K562 (cell line): Measurements from ENCODE around the gene IRF2. TPM values are rescaled to one million over a fixed set of nuclear protein-coding genes. Genes with fewer than 3 reads are reported as not detected.

Source experiments
- ATF1 ChIP-seq, 2 experiments: fragments of 450-650 bp in 1 of 2; IDR thresholded peaks; 2 replicates each; pipeline ENCODE4 v1.6.1; 2016; ENCODE audit warnings: missing compliant biosample characterization in 1 of 2, missing genetic modification characterization in 1 of 2
- CREM ChIP-seq: IDR thresholded peaks from 2 replicates; pipeline ENCODE4 v1.6.1; 2014; ENCODE audit warnings: antibody characterized with exemption, low read depth
- FOSL1 ChIP-seq: fragments of 200-800 bp; sonication (Bioruptor generic); conservative IDR thresholded peaks from 2 replicates; pipeline ENCODE4 v1.6.1; 2016; ENCODE audit warnings: missing genetic modification characterization, missing compliant biosample characterization
- NR4A1 ChIP-seq, 2 experiments: fragments of 250-450 bp in 1 of 2; fragments of 450-650 bp in 1 of 2; sonication (Bioruptor Pico) in 1 of 2; IDR thresholded peaks; 2 replicates each; pipeline versions ENCODE4 v1.4.0 to v1.6.1; 2016 to 2020; ENCODE audit warnings: mild to moderate bottlenecking in 2 of 2, missing compliant biosample characterization in 1 of 2, missing genetic modification characterization in 1 of 2, moderate library complexity in 1 of 2
- PCBP1 ChIP-seq: fragments of 200-400 bp; formaldehyde crosslinking; IDR thresholded peaks from 2 replicates; pipeline ENCODE4 v1.6.1; 2018; ENCODE audit warnings: mild to moderate bottlenecking, low read depth, low read length; ENCODE audit not compliant: poor library complexity, severe bottlenecking
- POLR2B ChIP-seq: fragments of 450-650 bp; IDR thresholded peaks from 2 replicates; pipeline ENCODE4 v1.6.1; 2018; ENCODE audit warnings: low read depth; ENCODE audit not compliant: partially characterized antibody
- SRF ChIP-seq, 2 experiments: fragments of 250-450, 450-650 bp in 1 of 2; sonication (Bioruptor Pico) in 1 of 2; sonication (generic) in 1 of 2; formaldehyde crosslinking; IDR thresholded peaks; 2 replicates each; pipeline versions ENCODE4 v1.5.0 to v1.5.1; 2020 to 2022; ENCODE audit warnings: mild to moderate bottlenecking in 1 of 2, missing genetic modification reagents in 1 of 2
- SUPT5H ChIP-seq: fragments of 450-650 bp; IDR thresholded peaks from 2 replicates; pipeline ENCODE4 v1.6.1; 2016
- TRIM24 ChIP-seq, 2 experiments: fragments of 450-650 bp; IDR thresholded peaks; 2 replicates each; pipeline ENCODE4 v1.6.1; 2016
- ZNF143 ChIP-seq: sonication (generic); formaldehyde crosslinking; IDR thresholded peaks from 2 replicates; pipeline ENCODE4 v1.9.0; 2022; ENCODE audit warnings: mild to moderate bottlenecking, missing genetic modification reagents
- polyA plus RNA-seq, 8 experiments: library from polyadenylated mRNA; depleted of rRNA in 4 of 8; stranded (reverse) in 5 of 8; unstranded in 3 of 8; fragments of >200 nt; fragmentation: Nextera tagmentation in 2 of 8; fragmentation: Illumina TruSeq in 1 of 8; extraction: Ambion mirVana in 2 of 8; extraction: Trizol in 1 of 8; gene quantifications; 2 replicates each; pipeline versions ENCODE4 v1.2.1 to v1.2.3, GENCODE V29; 2011 to 2014; ENCODE audit warnings: inconsistent platforms in 1 of 8, missing spikeins in 1 of 8
- total RNA-seq, 7 experiments: library from RNA; depleted of rRNA in 6 of 7; stranded (reverse); fragments of >200 nt in 6 of 7; fragmentation: Illumina TruSeq in 2 of 7; extraction: Trizol in 2 of 7; gene quantifications; 2 replicates each; pipeline versions ENCODE4 v1.2.1 to v1.2.3, GENCODE V29; 2011 to 2021; ENCODE audit warnings: low replicate concordance in 1 of 7
- TF ChIP-seq, protein P1 (sequence below): sonication (generic); formaldehyde crosslinking; IDR thresholded peaks from 2 replicates; pipeline ENCODE4 v1.8.0; 2022; ENCODE audit warnings: missing genetic modification reagents, mild to moderate bottlenecking, moderate library complexity, borderline replicate concordance
- TF ChIP-seq, protein P2 (sequence below): fragments of 250-450 bp; sonication (Bioruptor Pico); IDR thresholded peaks from 2 replicates; pipeline ENCODE4 v1.4.0; 2020; ENCODE audit warnings: mild to moderate bottlenecking, moderate library complexity, borderline replicate concordance
- TF ChIP-seq, protein P3 (sequence below): fragments of 450-650 bp; formaldehyde crosslinking; IDR thresholded peaks from 2 replicates; pipeline ENCODE4 v1.4.0; 2020; ENCODE audit warnings: mild to moderate bottlenecking, moderate library complexity
- TF ChIP-seq, protein P4 (sequence below), 2 experiments: fragments of 450-650 bp; conservative IDR thresholded peaks; 2 replicates each; pipeline ENCODE4 v1.6.1; 2017; ENCODE audit warnings: mild to moderate bottlenecking in 2 of 2, moderate library complexity in 2 of 2
- TF ChIP-seq, protein P5 (sequence below), 3 experiments: IDR thresholded peaks in 2 of 3; conservative IDR thresholded peaks in 1 of 3; 2 replicates each; pipeline ENCODE4 v1.5.1; 2011 to 2012; ENCODE audit warnings: low read length in 3 of 3, mild to moderate bottlenecking in 3 of 3, control low read depth in 2 of 3, improper control_type of control experiment in 1 of 3, inconsistent platforms in 1 of 3, low read depth in 1 of 3, mixed read lengths in 1 of 3, moderate library complexity in 1 of 3; ENCODE audit not compliant: insufficient read depth in 2 of 3
- TF ChIP-seq, protein P6 (sequence below): sonication (generic); formaldehyde crosslinking; IDR thresholded peaks from 2 replicates; pipeline ENCODE4 v1.9.0; 2022; ENCODE audit warnings: mild to moderate bottlenecking, missing genetic modification reagents

Gene IRF2
- total and polyA plus RNA-seq, 9 of the 15 experiments (the other 6 are each of a cell fraction or from before 2014, with no cell fraction given) = 7.1 to 17.1 (median 11.3) TPM

DNA sequence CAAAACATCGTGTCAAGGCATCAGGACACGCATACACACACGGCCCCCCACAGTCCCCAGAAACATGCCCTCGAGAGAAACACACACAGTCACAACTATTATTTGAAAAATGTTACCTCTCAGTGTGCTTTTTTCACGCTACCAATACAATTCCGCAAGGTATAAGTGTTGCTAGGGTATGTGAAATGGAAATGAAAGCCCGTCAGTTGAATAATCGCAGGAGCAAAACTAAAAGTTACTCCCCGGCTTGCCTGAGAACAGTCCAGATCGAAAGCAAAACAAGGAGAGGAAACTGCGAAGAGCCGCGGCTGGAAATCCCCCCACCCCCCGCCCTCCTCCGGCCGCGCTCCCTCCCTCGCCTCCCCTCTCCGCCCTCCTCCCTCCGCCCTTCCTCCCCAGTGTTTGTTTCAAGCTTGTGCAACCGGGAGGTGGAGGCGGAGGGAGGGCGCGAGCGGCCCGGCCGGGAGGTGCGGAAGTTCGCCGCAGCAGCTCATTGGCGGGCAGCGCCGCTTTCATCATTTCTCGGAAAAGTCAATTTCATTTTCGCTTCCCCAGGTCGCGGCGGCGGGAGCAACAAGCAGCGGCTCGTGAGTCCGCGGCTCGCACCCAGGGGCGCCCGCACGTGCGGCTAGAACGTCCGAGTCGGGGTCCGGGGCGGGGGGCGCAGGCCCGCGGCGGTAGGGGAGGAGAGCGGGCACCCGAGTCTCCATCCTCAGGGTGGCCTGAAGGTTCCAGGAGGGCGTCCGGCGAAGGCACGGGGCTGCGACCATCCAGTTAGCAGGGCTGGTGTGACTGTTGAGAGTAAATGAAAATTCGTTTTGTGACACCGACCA is at the start of gene IRF2 (continued):
- TF ChIP-seq, protein P1, sequence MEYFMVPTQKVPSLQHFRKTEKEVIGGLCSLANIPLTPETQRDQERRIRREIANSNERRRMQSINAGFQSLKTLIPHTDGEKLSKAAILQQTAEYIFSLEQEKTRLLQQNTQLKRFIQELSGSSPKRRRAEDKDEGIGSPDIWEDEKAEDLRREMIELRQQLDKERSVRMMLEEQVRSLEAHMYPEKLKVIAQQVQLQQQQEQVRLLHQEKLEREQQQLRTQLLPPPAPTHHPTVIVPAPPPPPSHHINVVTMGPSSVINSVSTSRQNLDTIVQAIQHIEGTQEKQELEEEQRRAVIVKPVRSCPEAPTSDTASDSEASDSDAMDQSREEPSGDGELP = peak; percentile 81; the same call in 1 of the 2 replicates
- no peak for TF ChIP-seq ATF1 (CRISPR knock-in tag; IDR thresholded peaks at IDR 0.05)
- peak; percentile 81 for TF ChIP-seq ATF1 (tag; IDR thresholded peaks at IDR 0.05)
- 0 out of 2 replicates have a peak, but pooled peaks have one; percentile 11 for TF ChIP-seq CREM
- peak; percentile 84 for TF ChIP-seq SUPT5H
- peak; percentile 39; the same call in 1 of the 2 replicates for TF ChIP-seq FOSL1 (tag)
- TF ChIP-seq, protein P2, sequence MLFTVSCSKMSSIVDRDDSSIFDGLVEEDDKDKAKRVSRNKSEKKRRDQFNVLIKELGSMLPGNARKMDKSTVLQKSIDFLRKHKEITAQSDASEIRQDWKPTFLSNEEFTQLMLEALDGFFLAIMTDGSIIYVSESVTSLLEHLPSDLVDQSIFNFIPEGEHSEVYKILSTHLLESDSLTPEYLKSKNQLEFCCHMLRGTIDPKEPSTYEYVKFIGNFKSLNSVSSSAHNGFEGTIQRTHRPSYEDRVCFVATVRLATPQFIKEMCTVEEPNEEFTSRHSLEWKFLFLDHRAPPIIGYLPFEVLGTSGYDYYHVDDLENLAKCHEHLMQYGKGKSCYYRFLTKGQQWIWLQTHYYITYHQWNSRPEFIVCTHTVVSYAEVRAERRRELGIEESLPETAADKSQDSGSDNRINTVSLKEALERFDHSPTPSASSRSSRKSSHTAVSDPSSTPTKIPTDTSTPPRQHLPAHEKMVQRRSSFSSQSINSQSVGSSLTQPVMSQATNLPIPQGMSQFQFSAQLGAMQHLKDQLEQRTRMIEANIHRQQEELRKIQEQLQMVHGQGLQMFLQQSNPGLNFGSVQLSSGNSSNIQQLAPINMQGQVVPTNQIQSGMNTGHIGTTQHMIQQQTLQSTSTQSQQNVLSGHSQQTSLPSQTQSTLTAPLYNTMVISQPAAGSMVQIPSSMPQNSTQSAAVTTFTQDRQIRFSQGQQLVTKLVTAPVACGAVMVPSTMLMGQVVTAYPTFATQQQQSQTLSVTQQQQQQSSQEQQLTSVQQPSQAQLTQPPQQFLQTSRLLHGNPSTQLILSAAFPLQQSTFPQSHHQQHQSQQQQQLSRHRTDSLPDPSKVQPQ (CRISPR knock-in tag) = no peak
- TF ChIP-seq, protein P3, sequence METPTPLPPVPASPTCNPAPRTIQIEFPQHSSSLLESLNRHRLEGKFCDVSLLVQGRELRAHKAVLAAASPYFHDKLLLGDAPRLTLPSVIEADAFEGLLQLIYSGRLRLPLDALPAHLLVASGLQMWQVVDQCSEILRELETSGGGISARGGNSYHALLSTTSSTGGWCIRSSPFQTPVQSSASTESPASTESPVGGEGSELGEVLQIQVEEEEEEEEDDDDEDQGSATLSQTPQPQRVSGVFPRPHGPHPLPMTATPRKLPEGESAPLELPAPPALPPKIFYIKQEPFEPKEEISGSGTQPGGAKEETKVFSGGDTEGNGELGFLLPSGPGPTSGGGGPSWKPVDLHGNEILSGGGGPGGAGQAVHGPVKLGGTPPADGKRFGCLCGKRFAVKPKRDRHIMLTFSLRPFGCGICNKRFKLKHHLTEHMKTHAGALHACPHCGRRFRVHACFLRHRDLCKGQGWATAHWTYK (CRISPR knock-in tag) = 0 out of 2 replicates have a peak, but pooled peaks have one; percentile 32
- TF ChIP-seq PCBP1 = peak; percentile 80
- TF ChIP-seq, protein P4, sequence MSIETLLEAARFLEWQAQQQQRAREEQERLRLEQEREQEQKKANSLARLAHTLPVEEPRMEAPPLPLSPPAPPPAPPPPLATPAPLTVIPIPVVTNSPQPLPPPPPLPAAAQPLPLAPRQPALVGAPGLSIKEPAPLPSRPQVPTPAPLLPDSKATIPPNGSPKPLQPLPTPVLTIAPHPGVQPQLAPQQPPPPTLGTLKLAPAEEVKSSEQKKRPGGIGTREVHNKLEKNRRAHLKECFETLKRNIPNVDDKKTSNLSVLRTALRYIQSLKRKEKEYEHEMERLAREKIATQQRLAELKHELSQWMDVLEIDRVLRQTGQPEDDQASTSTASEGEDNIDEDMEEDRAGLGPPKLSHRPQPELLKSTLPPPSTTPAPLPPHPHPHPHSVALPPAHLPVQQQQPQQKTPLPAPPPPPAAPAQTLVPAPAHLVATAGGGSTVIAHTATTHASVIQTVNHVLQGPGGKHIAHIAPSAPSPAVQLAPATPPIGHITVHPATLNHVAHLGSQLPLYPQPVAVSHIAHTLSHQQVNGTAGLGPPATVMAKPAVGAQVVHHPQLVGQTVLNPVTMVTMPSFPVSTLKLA (conservative IDR thresholded peaks at IDR 0.05) = peak; percentile 90 to 95
- TF ChIP-seq ZNF143 = no peak
- TF ChIP-seq SRF (CRISPR knock-in tag; IDR thresholded peaks at IDR 0.05) = peak in 1 of 2 experiments; percentile 78; a peak in 1 of 4 replicates
- TF ChIP-seq, protein P5, sequence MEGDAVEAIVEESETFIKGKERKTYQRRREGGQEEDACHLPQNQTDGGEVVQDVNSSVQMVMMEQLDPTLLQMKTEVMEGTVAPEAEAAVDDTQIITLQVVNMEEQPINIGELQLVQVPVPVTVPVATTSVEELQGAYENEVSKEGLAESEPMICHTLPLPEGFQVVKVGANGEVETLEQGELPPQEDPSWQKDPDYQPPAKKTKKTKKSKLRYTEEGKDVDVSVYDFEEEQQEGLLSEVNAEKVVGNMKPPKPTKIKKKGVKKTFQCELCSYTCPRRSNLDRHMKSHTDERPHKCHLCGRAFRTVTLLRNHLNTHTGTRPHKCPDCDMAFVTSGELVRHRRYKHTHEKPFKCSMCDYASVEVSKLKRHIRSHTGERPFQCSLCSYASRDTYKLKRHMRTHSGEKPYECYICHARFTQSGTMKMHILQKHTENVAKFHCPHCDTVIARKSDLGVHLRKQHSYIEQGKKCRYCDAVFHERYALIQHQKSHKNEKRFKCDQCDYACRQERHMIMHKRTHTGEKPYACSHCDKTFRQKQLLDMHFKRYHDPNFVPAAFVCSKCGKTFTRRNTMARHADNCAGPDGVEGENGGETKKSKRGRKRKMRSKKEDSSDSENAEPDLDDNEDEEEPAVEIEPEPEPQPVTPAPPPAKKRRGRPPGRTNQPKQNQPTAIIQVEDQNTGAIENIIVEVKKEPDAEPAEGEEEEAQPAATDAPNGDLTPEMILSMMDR (IDR thresholded peaks at IDR 0.05 in 2 of 3, conservative IDR thresholded peaks at IDR 0.05 in 1 of 3; ENCODE audit: insufficient read depth in 2 of 3, low read depth in 1 of 3, low read length in 3 of 3) = peak in 2 of 3 experiments; percentile 5 to 8; a peak in 1 of 6 replicates
- TF ChIP-seq, protein P6, sequence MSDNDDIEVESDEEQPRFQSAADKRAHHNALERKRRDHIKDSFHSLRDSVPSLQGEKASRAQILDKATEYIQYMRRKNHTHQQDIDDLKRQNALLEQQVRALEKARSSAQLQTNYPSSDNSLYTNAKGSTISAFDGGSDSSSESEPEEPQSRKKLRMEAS (CRISPR knock-in tag) = peak; percentile 72
- 0 out of 2 replicates have a peak, but pooled peaks have one; percentile 22 for TF ChIP-seq NR4A1 (CRISPR knock-in tag; IDR thresholded peaks at IDR 0.05)
- TF ChIP-seq NR4A1 (tag; IDR thresholded peaks at IDR 0.05) = no peak
- TF ChIP-seq POLR2B = peak; percentile 64
- TF ChIP-seq TRIM24 (IDR thresholded peaks at IDR 0.05) = peak in 1 of 2 experiments; percentile 46; a peak in 2 of 4 replicates
